GM18511 (cell line): ENCODE results near the gene EIF3K.

Experiments used
- ATAC-seq: cut with Tn5 transposase; IDR thresholded peaks from one replicate; pipeline ENCODE4 v1.9.1; 2021; ENCODE audit warnings: mild to moderate bottlenecking, moderate library complexity; ENCODE audit not compliant: unreplicated experiment

EIF3K gene

DNA sequence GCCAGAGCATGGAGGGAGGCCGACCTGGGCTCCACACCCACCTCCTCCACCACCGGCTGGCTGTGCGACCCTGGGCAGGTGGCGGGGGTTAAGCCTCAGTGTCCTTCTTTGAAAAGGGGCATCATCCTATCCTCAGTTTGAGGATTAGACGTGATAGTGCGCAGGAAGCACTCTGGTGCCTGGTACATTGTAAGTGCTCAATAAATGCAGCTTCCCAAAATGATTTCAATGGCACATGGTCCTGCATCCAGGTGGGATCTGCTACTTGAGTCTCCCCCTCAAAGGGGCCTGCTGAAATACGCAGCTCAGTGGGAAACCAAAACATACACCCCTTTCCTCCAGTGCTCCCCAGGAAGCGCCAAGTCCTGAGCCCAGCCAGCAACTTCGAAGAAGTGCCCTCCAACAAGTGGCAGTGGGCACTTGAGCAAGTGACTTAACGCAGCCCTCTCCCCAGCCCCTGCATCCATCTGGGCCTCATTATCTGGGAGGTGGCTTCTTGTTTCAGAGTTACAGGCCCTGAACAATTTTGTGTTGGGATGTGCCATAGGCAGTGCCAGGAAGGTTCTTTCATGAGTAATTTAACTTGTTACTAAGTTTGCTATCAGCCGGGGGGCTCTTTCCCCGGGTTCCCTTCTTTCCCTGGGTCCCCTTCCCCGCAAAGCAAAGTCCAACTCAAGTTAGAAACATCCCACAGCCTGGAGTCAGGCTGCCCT lies 46.4 kb downstream of the EIF3K start:
- no peak for ATAC-seq

DNA sequence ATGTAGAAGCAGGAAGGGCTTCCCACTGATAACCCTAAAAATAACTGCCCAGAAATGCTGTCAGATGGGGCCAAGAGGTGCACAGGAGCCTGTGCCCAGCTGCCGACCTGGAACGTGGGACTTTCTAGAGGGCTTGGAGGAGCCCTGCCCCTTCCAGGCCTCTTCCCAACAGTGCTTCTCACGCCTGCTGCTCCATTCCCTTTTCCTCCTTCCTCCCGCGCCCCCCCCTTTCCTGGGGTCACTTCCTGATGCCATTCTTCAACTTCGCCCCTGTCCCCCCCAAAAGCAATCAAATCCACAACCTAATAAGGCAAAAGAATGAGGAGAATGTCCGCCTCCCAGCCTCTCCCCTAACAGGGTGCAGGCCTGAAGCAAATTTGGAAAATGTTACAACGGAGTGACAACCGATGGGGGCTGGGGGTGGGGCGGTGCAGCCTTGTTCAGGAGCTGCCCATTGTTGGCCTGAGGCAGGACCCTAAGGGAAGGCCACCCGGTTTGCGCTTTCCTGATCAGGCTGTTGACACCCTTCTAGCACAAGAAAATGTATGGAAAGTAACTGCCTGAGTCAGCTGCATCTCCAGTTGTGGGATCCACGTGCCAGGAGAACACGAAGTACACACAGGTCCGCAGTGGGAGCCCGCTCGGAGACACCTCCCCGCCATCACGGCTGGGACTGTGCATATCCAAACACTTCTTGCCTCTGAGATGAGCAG lies 47.1 kb downstream of the EIF3K start:
- no peak for ATAC-seq

DNA sequence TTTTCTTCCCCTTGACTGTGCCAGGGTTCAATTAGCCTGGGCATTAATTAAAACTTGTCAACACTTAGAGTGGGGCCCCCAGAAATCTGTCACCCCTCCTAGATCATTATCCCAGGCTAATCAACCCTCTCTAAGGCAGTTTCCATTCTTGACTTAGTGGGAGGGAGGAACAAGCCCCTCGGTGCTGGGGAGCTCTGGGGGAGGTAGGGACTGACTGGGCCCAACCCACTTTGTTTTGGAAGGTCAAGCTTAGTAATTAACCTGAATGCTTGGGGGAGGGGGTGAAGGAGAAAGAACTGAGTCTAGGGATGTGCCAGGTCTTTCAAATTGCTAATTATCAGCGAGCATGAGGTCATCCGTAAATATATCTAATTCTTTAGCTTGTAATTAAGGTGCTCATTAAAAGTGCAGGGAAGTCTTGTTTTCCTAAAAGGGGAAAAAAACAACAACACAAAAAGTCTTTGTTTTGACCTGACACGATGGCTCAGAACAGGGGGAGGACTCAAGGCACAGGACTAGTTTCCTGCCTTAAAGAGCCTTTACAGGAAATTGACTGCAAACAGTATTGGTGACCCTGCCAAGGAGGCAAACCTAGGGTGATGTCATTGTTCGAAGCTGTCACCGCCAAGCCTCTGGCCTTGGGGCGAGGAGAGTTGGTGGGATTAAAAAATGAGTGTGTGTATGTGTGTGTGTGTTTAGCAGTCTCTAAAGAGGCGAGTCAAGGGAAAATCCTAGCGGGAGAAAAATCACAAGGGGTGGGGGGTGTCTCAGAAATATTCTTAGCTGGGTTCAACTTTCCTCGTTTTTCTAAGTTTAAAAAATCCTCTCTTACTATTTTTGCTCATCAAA lies 47.9 kb downstream of the EIF3K start:
- no peak for ATAC-seq

- no peak for ATAC-seq
Measured at GRCh38 chr19:38667661-38668171, 48.7 kb downstream of the EIF3K start.

DNA sequence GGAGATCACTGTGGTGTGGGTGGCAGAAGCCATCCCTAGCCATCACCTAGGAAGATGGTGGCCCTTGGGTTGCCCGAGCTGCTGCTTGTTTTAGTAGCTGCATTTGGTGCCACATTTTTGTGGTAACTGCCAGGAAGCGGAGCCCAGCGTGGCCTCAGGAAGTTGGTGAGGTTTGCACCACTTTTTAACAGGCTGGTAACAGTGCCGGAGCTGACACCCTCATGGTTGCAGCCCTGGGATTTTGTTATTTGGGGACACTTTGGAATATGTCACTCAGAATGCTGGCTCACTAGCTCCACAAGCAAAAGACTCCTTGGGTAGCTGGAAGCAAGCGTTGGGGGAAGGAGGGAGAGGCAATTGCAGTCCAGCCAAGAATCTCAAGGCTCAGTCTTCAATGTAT lies 50.6 kb downstream of the EIF3K start:
- ATAC-seq = no peak

- ATAC-seq = no peak
Measured at GRCh38 chr19:38670921-38671398, 52.0 kb downstream of the EIF3K start.

GRCh38 chr19:38671654-38672053 lies 52.7 kb downstream of the EIF3K start:
- no peak for ATAC-seq

- ATAC-seq = no peak
Measured at GRCh38 chr19:38673030-38673429, 54.0 kb downstream of the EIF3K start.

- no peak for ATAC-seq
Measured at GRCh38 chr19:38674388-38675171, 55.6 kb downstream of the EIF3K start.

DNA sequence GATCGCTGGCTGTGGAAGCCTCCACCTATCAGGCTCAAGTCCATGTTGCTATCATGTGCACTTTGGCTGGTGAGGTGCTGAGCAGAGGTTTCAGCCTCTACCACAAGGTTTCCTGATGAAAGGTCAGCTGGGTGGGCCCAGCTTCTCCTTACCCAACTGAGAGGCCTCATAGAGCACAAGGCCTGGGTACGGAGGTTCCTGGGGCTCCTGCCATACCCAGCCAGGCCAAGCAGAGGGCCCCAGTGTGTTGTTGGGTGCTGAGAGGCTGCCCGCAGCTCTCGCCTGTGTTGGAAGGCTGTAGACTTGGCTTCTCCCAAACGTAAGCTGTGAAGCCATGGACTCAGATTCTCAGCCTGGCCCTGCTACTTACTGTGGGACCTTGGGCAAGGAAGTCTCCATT lies 56.6 kb downstream of the EIF3K start:
- ATAC-seq = no peak

GRCh38 chr19:38676023-38676877 lies 57.3 kb downstream of the EIF3K start:
- ATAC-seq = no peak

DNA sequence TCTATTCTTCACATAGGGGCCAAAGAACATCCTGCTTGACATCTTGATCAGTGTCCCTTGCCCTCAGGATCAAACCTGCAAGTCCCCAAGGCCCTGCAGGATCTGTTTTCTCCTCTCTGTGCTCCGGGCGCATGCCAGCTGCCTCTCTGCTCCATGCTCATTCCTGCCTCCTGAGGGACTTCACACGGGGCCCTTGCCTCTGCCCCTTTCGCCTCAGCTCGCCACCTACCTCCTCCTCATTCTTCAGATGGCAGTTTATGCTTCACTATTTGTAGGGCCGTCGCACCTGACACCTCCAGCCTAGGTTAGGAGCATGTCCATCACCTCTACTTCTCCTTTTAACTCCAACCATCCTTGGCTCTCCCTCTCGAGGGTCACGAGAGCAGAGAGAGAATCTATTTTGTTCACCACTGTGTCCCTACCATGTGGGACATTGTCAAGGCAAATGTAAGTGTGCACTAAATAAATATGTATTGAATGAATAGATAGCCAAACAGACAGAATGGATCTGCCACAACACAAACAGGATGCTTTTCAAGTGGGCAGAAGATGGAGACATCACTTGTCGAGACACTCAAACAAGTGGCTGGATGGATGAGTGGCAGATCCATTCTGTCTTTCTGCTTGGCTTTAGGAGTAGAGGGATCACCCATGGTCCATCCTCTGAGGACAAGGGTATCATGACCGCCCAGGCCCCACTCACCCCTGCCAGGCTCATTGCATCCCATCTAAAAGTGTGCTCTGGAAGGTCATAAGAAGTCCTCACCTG lies 58.1 kb downstream of the EIF3K start:
- no peak for ATAC-seq

DNA sequence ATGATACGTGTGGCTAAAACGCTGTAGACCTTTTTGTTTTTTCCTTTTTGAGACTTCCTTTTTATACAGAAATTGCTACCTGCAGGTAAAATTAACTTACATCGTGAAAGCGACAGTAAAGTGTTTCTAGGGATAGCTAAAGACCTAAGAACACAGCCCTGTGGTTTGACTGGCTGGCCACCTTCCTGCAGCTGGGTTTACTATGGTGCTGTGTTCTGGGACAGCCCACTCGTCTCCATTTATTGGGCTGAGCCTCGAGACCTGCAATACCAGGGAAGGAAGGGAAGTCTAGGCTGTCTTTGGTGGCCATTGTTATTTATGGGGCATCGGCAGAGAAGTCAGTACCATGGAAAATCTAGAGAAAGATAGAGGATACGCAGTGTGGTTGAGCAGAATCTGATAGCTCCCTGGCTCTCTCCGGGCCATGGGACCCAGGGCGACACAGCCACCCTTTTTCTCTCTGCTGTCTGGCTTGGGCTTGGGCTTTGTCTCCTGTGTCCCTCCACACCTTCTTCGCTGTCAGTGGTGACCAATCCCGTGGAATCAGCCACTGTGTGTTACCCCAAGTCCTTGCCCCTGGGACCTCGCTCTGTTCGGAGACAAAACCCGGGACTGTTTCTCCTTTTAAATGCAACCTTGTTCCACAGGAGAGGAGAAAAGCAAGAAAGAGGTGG lies 59.4 kb downstream of the EIF3K start:
- no peak for ATAC-seq

DNA sequence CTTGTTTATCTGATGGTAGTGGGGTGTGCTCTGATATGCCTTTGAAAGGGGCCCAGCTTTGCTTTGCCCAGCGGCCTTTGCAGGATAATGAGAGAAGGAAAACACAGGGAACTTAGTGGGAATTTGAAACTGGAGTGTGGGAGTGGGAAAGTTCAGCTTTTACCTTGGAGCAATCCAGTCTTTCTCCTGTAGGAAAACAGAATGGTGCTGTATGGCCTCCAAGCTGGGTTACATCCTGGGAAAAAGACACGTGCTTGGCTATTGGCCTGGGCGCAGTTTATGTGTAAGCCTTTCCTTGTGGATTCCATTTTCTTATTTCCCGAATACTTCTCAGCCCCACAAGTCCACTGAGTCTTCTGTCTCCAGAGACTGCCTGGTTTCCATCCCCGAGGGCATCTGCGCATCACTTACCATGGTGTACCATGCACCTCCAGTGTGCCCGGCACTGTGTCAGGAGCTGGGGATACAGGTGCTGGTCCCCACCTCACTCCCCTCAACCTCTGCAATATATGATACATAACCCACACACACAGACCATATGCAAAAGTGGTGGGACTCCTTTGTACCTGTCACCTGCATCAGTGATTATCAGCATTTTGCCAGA lies 60.0 kb downstream of the EIF3K start:
- ATAC-seq = no peak

DNA sequence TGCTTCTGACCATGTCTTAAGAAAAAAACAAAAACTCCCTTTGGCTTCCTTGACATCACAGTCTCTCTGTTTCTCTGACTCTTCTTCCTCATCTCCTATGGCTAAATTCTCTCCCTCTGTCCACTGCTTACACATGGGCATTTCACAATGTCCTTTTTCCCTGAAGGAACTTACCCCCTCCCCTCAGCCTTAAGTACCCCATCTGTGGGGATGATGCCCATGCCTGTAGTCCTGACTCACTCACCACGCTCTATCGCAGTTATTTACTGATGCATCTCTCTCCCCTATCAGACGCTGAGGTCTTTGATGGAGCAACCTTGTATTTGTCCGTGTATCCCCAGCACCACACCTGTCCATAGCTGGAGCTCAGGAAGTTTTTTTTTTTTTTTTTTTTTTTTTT lies 60.9 kb downstream of the EIF3K start:
- no peak for ATAC-seq

DNA sequence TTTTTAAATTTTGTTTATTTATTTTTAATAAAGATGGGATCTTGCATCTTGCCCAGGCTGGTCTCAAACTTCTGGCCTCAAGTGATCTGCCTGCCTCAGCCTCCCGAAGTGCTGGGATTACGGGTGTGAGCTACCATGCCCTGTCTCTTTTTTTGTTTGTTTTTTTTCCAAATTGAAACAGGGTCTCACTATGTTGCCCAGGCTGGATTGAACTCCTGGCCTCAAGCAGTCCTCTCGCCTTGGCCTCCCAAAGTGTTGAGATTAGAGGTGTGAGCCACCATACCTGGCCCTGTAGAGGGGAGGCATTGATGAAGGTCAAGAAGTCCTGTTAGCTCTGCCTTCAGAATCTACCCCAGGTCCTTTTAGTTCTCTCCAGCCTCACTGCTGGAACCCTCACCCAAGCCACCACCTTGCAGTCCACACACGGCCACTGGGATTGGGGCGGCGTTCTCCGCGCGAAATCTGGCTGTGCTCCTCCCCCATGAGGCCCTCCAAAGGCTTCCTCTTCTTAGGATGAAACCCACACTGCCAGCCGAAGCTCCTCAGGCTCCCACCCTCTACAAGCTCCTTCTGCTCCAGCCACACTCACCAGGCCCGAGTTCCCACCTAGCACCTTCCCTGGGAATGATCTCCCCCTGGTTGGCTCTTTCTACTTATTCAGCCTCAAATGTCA lies 63.3 kb downstream of the EIF3K start:
- ATAC-seq = no peak

- ATAC-seq = no peak
Measured at GRCh38 chr19:38682872-38683392, 63.9 kb downstream of the EIF3K start.
